Stimulated activated naive CD4-positive, alpha-beta T cell (primary cell): ENCODE results near the gene UNC50.

Experiments
- DNase-seq, 6 experiments: peaks; one replicate each; lab custom pipeline; 2025; lab: John Stamatoyannopoulos, UW

The UNC50 gene

GRCh38 chr2:98608116-98608961 is at the start of gene UNC50, which contains the start of gene COA5:
Gene UNC50 (plus strand): TSS chr2:98608589. CDS start chr2:98609760, 1,171 bp downstream.
Gene COA5 (minus strand): TSS chr2:98608512. CDS start chr2:98608405, 107 bp downstream.
- DNase-seq: peak; percentile 76 to 88 (median 83)

DNA sequence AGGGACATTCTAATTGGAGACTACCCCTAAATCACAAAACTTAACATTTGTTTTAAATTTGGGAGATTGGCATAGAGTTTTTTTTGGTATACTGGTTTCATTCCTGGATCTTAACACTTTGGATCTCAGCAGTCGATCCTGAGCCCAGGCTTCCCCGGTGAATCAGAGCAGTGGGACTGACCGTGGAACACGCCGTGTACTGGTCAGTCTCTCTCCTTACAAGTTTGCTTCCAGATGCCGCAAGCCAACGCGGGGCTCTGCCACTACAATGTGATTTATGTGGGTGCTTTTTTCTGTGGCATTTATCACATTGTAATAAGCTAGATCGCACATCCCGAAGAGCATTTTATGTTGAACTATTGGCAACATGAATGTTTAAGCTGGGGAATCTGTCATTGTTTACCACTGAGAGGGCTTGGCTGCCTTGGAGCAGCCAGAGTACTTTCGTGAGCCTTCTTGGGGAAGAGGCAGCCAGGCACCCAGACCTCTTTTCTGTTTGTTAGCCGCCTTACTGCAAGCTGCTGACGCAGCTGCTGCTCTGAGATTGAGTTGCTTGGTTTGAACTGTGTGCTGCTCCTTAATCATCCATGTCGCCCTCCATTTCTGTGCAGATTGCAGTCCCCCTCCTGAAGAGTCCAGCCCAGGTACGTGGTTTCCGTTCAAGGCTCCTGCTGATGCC is 49.4 kb upstream of the UNC50 start:
- DNase-seq: no peak

GRCh38 chr2:98559581-98559980 is 48.8 kb upstream of the UNC50 start:
- no peak for DNase-seq

GRCh38 chr2:98560256-98560771 is 48.1 kb upstream of the UNC50 start:
- DNase-seq: no peak

GRCh38 chr2:98561018-98561417 is 47.4 kb upstream of the UNC50 start:
- DNase-seq: no peak

DNA sequence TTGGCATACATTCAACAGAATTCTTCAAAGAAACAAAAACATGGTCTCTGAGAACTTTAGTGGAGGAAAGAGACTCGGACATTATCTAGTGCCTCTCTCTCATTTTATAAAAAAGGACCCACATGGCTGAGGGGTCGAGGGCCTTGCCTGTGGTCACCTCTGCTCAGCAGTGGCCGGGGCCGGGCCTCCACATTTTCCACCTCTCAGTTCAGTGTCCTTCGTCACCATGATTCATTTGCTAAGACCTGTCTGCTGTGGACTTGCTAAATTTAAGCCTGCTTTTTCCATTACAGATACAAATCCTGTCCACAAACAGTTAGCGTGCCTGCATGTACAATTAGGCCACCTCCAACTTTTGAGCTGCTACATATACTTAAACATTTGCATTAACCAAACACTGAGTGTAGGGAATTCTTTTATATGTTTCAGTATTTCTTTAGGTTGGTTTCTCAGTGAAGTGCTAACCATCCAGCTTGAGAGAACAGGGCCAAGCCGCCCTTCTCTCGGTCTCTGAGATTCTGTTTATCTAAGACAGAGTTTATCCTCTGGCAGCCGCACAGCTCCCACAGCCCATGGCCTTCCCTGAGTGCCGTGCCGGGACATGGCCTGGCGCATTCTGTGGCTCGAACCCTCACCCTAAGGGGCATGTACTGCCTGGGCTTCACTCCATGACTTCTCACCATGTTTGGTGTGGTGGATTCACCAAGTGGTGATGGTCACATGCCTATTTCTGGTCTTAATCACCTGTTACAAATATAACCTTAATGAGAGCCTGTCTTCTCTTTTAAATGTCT is 46.3 kb upstream of the UNC50 start:
- DNase-seq: no peak

GRCh38 chr2:98563394-98563793 is 45.0 kb upstream of the UNC50 start:
- no peak for DNase-seq

DNA sequence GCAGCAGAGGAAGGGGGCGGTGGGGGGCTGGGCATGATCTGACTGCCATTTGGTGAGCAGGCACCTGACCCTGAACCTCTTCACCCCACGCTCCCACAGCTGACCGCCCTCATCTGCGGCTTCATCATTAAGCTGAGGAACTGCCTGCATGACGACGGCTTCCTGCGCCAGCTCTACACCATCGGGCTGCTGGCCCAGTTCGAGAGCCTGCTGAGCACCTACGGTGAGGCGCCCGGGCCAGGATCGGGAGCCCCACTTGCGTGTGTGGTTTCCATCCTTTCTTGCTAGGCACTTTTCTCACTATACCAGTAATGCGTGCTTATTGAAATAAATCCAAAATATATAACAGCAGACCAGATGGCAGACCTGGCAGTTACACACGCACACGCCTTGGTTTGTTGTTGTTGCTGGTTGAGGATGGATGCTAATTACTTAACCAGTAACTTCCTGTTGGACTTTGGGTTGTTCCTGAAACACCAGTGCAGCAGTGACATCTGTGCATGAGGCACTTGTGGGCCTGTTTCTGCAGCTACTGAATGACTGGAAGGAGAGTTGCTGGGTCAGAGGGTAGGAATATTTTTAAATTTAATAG is 43.8 kb upstream of the UNC50 start:
- no peak for DNase-seq

DNA sequence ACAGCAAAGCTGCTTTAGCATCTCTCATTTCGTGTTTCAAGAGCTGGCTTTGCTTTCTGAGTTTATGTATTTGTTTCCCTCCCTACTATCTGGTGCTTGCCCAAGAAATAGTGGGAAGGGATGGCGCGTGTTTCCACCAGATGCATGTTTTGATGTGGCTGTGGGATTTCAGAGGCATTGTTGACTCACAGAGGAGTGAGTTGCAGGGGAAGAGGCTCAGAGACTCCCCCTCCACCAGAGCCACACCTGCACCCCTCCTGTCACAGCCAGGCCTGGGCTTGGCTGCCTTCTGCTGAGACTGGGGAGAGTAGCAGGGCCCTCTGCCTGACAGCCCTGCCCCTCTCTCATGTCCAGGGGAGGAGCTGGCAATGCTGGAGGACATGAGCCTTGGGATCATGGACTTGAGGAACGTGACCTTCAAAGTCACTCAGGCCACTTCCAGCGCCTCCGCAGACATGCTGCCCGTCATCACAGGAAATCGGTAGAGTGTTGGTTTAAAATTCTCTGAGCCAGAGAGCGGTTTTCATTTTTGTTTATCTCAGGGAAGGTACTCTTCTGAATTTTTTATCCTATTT is 43.0 kb upstream of the UNC50 start:
- DNase-seq: no peak

GRCh38 chr2:98565941-98566340 is 42.4 kb upstream of the UNC50 start:
- DNase-seq: no peak

- DNase-seq: no peak
These were observed 40.0 kb upstream of the UNC50 start for GRCh38 chr2:98568161-98568956.

DNA sequence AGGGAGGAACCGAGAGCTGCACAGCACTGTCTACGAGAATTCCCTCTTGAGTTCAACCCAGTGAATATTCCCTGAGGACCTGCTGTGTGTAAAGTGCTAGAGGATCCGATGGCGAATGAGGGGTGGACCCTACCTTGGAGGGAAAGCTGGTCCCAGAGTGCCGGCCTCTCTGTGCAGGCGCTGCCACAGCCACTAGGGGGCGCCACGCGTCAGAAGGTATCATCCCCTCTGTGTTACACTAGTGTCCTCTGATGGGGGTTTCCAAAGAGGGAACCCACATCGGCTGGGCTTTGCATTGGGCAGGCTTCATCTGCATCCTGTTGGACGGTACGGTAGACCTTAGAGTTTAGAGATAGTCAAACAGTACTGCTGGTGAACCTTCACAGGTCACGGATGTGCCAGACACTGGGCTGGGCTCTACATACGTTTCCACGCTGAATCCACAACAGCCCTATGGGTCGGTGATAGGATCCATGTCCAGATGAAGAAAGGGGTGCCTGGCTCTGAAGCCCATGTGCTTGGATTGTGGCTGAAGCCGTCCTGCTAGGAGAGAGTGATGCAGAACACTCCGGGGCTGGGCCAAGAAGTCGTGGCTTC is 39.1 kb upstream of the UNC50 start:
- DNase-seq: peak; percentile 30 to 74 (median 62)

DNA sequence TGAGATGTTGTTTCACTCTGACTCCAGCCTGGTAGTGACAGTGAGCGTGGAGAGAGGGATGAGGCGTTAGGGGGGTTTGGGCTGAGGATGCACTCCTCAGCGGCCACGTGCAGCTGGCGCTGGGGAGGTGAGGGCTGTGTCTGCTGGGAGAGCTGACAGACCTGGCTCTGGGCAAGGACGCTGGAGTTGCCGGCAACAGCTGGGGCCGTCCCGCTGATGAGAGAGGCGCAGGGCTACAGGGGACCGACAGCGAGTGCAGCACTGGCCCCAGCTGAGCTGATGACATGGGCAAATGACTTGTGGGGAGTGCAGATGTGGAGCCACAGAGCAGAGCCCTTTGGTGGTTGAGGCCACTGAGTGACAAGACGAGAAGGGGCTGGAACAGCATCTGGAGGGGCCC is 38.5 kb upstream of the UNC50 start:
- DNase-seq: no peak

DNA sequence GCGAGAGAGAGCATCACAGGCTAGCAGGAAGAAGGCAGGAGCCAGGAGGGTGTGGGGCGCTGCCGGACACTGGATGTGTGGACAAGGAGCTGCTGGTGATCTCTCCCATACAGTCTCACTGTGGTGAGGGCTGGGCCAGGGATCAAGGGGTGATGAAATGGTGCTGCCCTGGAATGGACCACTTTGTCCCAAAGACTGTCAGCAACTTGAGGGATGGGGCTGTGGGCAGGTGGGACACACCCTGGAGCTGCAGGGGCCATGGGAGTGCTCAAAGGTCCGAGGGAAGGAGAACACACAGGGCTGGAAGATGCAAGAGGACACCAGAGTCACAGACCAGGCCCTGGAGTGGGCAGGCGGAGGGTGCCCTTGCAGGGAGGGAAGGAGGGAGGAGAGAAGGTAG is 38.0 kb upstream of the UNC50 start:
- DNase-seq: no peak

- no peak for DNase-seq
These were observed 37.2 kb upstream of the UNC50 start for GRCh38 chr2:98571121-98571701.

DNA sequence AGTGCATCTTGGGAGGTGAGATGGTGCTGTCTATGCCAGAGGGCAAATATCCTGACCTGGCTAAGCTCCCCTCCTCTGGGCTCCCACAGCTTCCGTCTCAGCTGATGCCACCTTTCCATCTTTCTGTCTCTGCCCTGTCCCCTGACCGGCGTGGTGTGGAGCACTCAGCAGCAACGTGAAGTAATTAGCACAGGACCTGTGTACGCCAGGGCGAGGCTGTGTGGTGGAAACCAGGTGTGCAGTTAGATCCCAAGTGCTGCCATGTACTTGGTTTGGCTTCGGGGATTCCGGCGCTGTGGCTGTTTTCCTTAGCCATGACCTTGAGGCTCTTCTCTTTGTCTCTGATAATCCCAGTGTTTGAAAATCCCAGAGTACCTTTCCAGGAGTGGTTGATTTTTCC is 36.6 kb upstream of the UNC50 start:
- DNase-seq: no peak

DNA sequence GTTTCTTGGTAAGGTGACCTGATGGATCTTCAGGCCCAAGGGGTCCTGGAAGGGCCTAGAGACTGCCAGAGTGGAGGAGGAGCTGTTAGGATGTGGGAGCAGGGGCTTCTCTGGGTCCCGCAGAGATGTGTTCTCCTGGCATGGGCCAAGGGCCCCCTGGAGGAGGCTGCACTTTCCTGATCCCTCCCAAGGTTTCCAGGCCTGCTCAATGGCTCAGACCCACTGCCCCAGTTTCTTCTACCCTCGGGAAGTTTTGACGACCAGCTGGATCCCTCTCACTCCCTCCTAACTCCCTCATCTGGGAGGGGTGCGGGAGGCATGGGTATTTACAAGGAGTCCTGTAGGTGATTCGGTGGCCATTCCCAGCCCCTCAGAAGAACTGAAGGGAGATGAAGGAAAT is 36.2 kb upstream of the UNC50 start:
- no peak for DNase-seq

- no peak for DNase-seq
These were observed 35.7 kb upstream of the UNC50 start for GRCh38 chr2:98572676-98573075.

- DNase-seq: no peak
These were observed 35.0 kb upstream of the UNC50 start for GRCh38 chr2:98573426-98573825.
